GM18511 (cell line): ENCODE data around the gene RIPPLY1.
A peak's percentile ranks its signal among the peaks of the same experiment; 100 is the strongest.

Source experiments
- ATAC-seq: cut with Tn5 transposase; IDR thresholded peaks from one replicate; pipeline ENCODE4 v1.9.1; 2021; ENCODE audit warnings: mild to moderate bottlenecking, moderate library complexity; ENCODE audit not compliant: unreplicated experiment

Gene RIPPLY1

DNA sequence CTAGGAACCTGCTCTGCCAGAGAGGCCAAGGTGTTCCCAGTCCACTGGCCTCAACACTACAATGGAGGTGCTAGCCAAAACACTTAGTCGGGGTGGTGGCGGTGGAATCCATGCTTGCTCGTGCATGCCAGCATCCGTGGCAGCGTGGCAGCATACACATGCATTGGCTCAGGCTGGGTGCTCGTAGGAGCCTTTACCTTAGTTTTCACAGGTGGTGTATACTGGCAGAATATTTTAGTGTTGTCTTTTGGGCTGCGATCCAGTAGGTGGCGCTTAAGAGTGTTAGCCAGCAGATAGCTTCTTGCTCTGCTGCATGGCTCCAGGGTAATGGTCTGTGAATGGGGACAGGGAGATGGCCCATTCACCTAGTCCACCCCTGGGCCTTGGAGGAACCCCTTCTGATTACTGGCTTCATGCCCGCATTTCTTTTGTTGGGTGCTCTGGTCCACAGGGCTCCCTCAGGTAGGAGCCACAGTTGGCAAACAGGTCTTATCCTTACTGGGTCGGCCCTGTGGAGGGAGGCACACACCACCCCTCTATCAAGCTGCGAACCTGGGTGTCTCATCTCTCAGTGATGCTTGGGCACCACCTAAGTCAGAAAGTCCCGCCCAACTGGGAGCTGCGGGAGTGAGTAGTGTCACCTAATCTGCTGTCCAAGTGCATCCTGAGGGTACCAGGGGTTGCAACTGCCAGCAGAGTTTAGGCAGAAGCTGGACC lies 40.0 kb downstream of the RIPPLY1 start:
- peak; percentile 94 for ATAC-seq
